Muscle of back (tissue), 13 donors: ENCODE data around the gene KNSTRN. TPM values are rescaled to one million over a fixed set of nuclear protein-coding genes. Genes with fewer than 3 reads are reported as not detected.

ENCODE experiments used
- DNase-seq, 3 donors: peaks; one replicate each; pipeline versions ENCODE4 v3.0.0 to v3.0.0-alpha.2; 2013
- long read RNA-seq, 9 donors: transcript quantifications; one replicate each; lab custom pipeline, GENCODE V29; 2026
- polyA plus RNA-seq, 10 donors: library from polyadenylated mRNA; unstranded; fragments of 120-200 nt; gene quantifications; one replicate each; pipeline ENCODE4 v1.2.1, GENCODE V29; 2013; ENCODE audit not compliant: insufficient read length in 10 of 10

The KNSTRN gene
- 10 to 100 TPM; 15.5 to 26.2 (median 21.7) TPM for polyA plus RNA-seq
- long read RNA-seq, donor 1, transcript KNSTRN-201 (9 exons, 1,714 nt): major isoform, 6 of 7 reads
- long read RNA-seq, donor 1, partial matches to known transcripts: 0 of 7 reads
- long read RNA-seq, donor 1, other reads (novel, unspliced or antisense): 0 of 7 reads
- long read RNA-seq, donor 2, transcript KNSTRN-201 (9 exons, 1,714 nt): major isoform, 5 of 6 reads
- long read RNA-seq, donor 2, partial matches to known transcripts: 0 of 6 reads
- long read RNA-seq, donor 2, other reads (novel, unspliced or antisense): 0 of 6 reads
- long read RNA-seq, donor 3: 0 reads
- long read RNA-seq, donor 4, transcript KNSTRN-201 (9 exons, 1,714 nt): major isoform, 6 of 8 reads
- long read RNA-seq, donor 4, partial matches to known transcripts: 0 of 8 reads
- long read RNA-seq, donor 4, other reads (novel, unspliced or antisense): 0 of 8 reads
- long read RNA-seq, donor 5, transcript KNSTRN-201 (9 exons, 1,714 nt): major isoform, 6 of 7 reads
- long read RNA-seq, donor 5, partial matches to known transcripts: 0 of 7 reads
- long read RNA-seq, donor 5, other reads (novel, unspliced or antisense): 0 of 7 reads
- long read RNA-seq, donor 6, transcript KNSTRN-201 (9 exons, 1,714 nt): major isoform, 6 of 8 reads
- long read RNA-seq, donor 6, partial matches to known transcripts: 0 of 8 reads
- long read RNA-seq, donor 6, other reads (novel, unspliced or antisense): 0 of 8 reads
- long read RNA-seq, donor 7, partial matches to known transcripts: 0 of 5 reads
- long read RNA-seq, donor 7, other reads (novel, unspliced or antisense): 0 of 5 reads
- long read RNA-seq, donor 8, partial matches to known transcripts: 0 of 2 reads
- long read RNA-seq, donor 8, other reads (novel, unspliced or antisense): 0 of 2 reads
- long read RNA-seq, donor 9, partial matches to known transcripts: 0 of 3 reads
- long read RNA-seq, donor 9, other reads (novel, unspliced or antisense): 0 of 3 reads

- peak; percentile 91 to 95 (median 92) for DNase-seq
Measured at GRCh38 chr15:40382580-40383456, at the start of gene KNSTRN. TSS of gene KNSTRN (plus strand) at chr15:40382721. CDS start at chr15:40382836, 115 bp downstream.

GRCh38 chr15:40333922-40334492 lies 48.5 kb upstream of the KNSTRN start:
- peak; percentile 59 to 89 (median 71) for DNase-seq

GRCh38 chr15:40334541-40334940 lies 48.0 kb upstream of the KNSTRN start:
- DNase-seq: no peak

GRCh38 chr15:40334941-40335795 lies 47.4 kb upstream of the KNSTRN start:
- no peak for DNase-seq

- no peak for DNase-seq
Measured at GRCh38 chr15:40335938-40336743, 46.4 kb upstream of the KNSTRN start.

- DNase-seq: no peak
Measured at GRCh38 chr15:40336744-40337122, 45.8 kb upstream of the KNSTRN start.

- DNase-seq: peak in 1 of 3 donors; percentile 44
Measured at GRCh38 chr15:40337597-40337996, 44.9 kb upstream of the KNSTRN start.

GRCh38 chr15:40338041-40338657 lies 44.4 kb upstream of the KNSTRN start:
- DNase-seq: peak in 1 of 3 donors; percentile 70

- peak in 1 of 3 donors; percentile 73 for DNase-seq
Measured at GRCh38 chr15:40338921-40339620, 43.5 kb upstream of the KNSTRN start.

GRCh38 chr15:40339621-40339945 lies 42.9 kb upstream of the KNSTRN start:
- DNase-seq: no peak

GRCh38 chr15:40340038-40340739 lies 42.3 kb upstream of the KNSTRN start:
- peak; percentile 63 to 81 (median 81) for DNase-seq

GRCh38 chr15:40340740-40341400 lies 41.7 kb upstream of the KNSTRN start, which contains the start of gene CCDC9B:
TSS of gene CCDC9B (minus strand) at chr15:40340939. CDS start at chr15:40340819, 120 bp downstream.
- DNase-seq: peak; percentile 70 to 84 (median 80)

- DNase-seq: no peak
Measured at GRCh38 chr15:40342416-40343320, 39.9 kb upstream of the KNSTRN start.

GRCh38 chr15:40343512-40343911 lies 39.0 kb upstream of the KNSTRN start:
- DNase-seq: peak in 1 of 3 donors; percentile 79

GRCh38 chr15:40344217-40344616 lies 38.3 kb upstream of the KNSTRN start:
- no peak for DNase-seq
